Tibial nerve (tissue), 4 donors: ENCODE results near the gene ZG16B.

ENCODE experiments used
- EP300 ChIP-seq, 2 donors: sonication (generic); formaldehyde crosslinking; IDR thresholded peaks; one replicate each; pipeline ENCODE4 v1.6.1; 2017; ENCODE audit warnings: antibody characterized with exemption in 2 of 2, mild to moderate bottlenecking in 1 of 2
- POLR2A ChIP-seq, 2 donors: fragments of 450-650 bp; IDR thresholded peaks; one replicate each; pipeline ENCODE4 v1.6.1; 2017; ENCODE audit warnings: antibody characterized with exemption in 2 of 2, mild to moderate bottlenecking in 2 of 2, moderate library complexity in 2 of 2
- TF ChIP-seq, protein P1 (sequence below), 5 experiments: fragments of 200-600 bp in 3 of 5; fragments of 450-650 bp in 2 of 5; sonication (generic) in 3 of 5; IDR thresholded peaks; one replicate each; pipeline ENCODE4 v1.5.1; 2016 to 2019; ENCODE audit warnings: antibody characterized with exemption in 5 of 5, mild to moderate bottlenecking in 3 of 5, moderate library complexity in 2 of 5

DNA sequence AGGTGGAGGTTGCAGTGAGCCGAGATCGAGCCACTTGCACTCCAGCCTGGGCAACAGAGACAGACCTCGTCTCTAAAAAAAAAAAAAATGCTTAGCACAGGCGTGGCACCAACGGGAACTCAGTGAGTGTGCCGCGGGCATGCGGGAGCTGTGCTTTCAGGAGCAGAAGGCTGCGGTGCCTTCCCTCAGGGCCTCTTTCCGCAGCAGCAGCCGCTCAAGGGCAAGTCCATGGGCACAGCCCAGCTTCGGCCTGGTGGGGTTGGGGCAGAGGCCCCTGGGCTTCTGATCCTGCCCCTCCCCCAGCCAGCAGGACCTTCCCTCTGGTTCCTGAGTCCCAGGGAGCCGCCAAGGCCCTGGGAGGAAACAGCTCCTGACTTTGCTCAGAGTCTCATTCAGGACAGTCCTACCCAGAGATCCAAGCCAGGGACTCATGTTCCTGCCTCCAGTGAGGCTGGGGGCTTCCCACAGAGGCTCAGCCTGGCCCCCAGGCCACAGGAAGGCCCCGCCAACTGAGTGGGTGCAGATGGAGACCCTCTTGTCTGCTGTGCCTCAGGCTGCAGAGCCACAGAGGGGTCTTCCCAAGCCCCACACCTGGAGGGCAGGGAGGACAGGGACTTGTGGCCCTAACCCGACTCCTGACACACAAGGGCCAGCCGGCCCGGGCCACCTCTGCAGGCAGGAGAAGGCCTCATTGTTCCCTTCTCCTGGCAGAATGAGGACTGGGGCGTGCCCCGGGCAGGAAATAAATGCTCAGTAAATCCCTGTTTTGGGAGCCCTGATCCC is 3.3 kb upstream of the ZG16B start:
- TF ChIP-seq, protein P1, sequence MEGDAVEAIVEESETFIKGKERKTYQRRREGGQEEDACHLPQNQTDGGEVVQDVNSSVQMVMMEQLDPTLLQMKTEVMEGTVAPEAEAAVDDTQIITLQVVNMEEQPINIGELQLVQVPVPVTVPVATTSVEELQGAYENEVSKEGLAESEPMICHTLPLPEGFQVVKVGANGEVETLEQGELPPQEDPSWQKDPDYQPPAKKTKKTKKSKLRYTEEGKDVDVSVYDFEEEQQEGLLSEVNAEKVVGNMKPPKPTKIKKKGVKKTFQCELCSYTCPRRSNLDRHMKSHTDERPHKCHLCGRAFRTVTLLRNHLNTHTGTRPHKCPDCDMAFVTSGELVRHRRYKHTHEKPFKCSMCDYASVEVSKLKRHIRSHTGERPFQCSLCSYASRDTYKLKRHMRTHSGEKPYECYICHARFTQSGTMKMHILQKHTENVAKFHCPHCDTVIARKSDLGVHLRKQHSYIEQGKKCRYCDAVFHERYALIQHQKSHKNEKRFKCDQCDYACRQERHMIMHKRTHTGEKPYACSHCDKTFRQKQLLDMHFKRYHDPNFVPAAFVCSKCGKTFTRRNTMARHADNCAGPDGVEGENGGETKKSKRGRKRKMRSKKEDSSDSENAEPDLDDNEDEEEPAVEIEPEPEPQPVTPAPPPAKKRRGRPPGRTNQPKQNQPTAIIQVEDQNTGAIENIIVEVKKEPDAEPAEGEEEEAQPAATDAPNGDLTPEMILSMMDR (IDR thresholded peaks at IDR 0.05) = no peak
- TF ChIP-seq POLR2A (IDR thresholded peaks at IDR 0.05) (no peak), EP300 (IDR thresholded peaks at IDR 0.05) (no peak)
